ENCODE data around the gene OAS3. TPM values are rescaled to one million over a fixed set of nuclear protein-coding genes. Genes with fewer than 3 reads are reported as not detected.

OAS3 gene
- total RNA-seq, 1 donor from 2014 or later = 7.6 TPM

DNA sequence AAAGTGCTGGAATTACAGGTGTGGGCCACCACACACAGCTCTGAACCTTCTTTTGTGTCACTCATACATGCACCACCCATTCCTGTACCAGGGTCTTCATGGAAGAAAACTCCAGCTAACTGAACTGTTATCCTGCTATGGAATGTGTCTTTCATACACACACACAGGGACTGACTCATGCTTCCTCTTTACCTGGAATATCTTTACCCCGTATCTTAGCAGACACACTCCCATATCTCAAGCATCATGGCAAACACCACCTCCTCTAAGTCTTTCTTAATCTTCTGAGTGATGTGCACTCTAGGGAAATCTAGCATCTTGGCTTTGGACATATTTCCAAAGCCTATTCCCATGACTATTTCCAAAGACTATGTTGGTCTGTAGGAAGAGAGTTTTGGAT, 83.2 kb downstream of the OAS3 start:
- DNase-seq = no peak

Other genes with a start within 250 kb of the OAS3 start
- gene RPH3A, start 146.7 kb upstream of the OAS3 start, total RNA-seq = not detected
- 9.9 TPM for gene OAS1, start 31.5 kb upstream of the OAS3 start, total RNA-seq
- 2.2 TPM for gene OAS2, start 40.0 kb downstream of the OAS3 start, total RNA-seq
- gene DTX1, start 118.3 kb downstream of the OAS3 start, total RNA-seq = 9.0 TPM
- gene RASAL1, start 197.3 kb downstream of the OAS3 start, total RNA-seq = 8.1 TPM
- not detected for gene CFAP73, start 211.2 kb downstream of the OAS3 start, total RNA-seq
- 15.4 TPM for gene DDX54, start 247.0 kb downstream of the OAS3 start, total RNA-seq
- gene RITA1, start 247.2 kb downstream of the OAS3 start, total RNA-seq = 5.3 TPM